Measurements from ENCODE around the gene CEP83.

CEP83 gene

GRCh38 chr12:94304566-94305061, 155.1 kb downstream of the CEP83 start:
- Histone ChIP-seq H3K27ac (no peak overlapping the region), H3K36me3 (replicated peaks) (no peaks in the 10 kb centered on the region), H3K27me3 (replicated peaks) (no peaks in the 10 kb centered on the region), H3K4me3 (ENCODE audit: low read depth, low read length) (no peak overlapping the region)
- DNase-seq: peak; percentile 60
- in situ Hi-C loops (cut with HindIII; ENCODE audit: low pct_ligation_motif_present, low sequenced_read_pairs): no loop called here
- no peak for TF ChIP-seq CTCF (IDR thresholded peaks at IDR 0.05; ENCODE audit: low read depth, low read length, missing control alignments)

DNA sequence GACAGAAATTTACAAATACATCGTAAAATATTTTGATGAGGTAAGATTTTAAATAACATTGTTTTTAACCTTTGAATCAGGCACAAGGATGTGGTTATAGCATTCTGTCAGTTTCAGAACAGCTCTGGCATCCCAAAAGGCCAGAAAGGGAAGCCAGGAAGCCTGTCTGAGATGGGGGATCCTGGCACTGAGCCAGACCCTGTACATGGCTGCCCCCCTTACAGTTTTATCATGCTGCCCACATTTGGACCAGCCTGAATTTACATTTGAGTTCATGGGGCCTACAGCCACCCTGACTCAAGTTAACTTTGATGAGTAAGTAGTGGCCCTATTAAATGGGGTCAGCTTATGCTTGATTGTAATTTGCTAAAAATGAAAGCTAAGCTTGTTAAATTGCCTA, 155.7 kb downstream of the CEP83 start:
- in situ Hi-C loops (cut with HindIII; ENCODE audit: low pct_ligation_motif_present, low sequenced_read_pairs): no loop called here
- Histone ChIP-seq H3K36me3 (replicated peaks) (no peaks in the 10 kb centered on the region), H3K4me3 (ENCODE audit: low read depth, low read length) (no peak overlapping the region), H3K27me3 (replicated peaks) (no peaks in the 10 kb centered on the region), H3K27ac (no peak overlapping the region)
- TF ChIP-seq CTCF (IDR thresholded peaks at IDR 0.05; ENCODE audit: low read depth, low read length, missing control alignments): no peak
- DNase-seq: no peak

DNA sequence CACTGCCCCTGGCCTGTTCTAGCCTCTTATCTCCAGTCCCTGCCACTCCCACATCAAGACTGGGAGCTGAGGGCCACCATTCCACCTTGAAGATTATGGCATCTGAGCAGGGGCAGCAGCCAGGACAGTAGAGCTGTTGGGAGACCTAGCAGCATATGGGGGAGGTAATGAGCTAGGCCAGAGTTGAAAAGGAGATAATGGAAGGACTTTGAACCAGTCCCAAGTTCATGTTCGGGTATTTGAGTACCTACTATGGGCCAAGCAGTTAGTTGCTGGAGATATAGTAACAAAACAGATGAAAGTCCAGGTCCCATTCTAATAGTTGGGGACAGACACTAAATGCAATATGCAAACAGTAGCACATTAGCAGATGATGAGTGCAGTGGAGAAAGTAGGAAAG, 159.8 kb downstream of the CEP83 start:
- Histone ChIP-seq H3K4me3 (ENCODE audit: low read depth, low read length) (no peak overlapping the region), H3K27ac (no peak overlapping the region), H3K27me3 (replicated peaks) (no peaks in the 10 kb centered on the region), H3K36me3 (replicated peaks) (no peaks in the 10 kb centered on the region)
- no peak for TF ChIP-seq CTCF (IDR thresholded peaks at IDR 0.05; ENCODE audit: low read depth, low read length, missing control alignments)
- no peak for DNase-seq
- in situ Hi-C loops (cut with HindIII; ENCODE audit: low pct_ligation_motif_present, low sequenced_read_pairs): no loop called here

- H3K36me3 ChIP-seq (replicated peaks): no peaks in the 10 kb centered on the region
- in situ Hi-C loops (cut with HindIII; ENCODE audit: low pct_ligation_motif_present, low sequenced_read_pairs): no loop called here
- no peak for TF ChIP-seq CTCF (IDR thresholded peaks at IDR 0.05; ENCODE audit: low read depth, low read length, missing control alignments)
Observed at GRCh38 chr12:94297876-94298505, 161.7 kb downstream of the CEP83 start.

GRCh38 chr12:94297096-94297699, 162.5 kb downstream of the CEP83 start:
- DNase-seq: no peak
- no peak for TF ChIP-seq CTCF (IDR thresholded peaks at IDR 0.05; ENCODE audit: low read depth, low read length, missing control alignments)
- Histone ChIP-seq H3K27me3 (replicated peaks) (no peaks in the 10 kb centered on the region), H3K27ac (no peak overlapping the region), H3K36me3 (replicated peaks) (no peaks in the 10 kb centered on the region), H3K4me3 (ENCODE audit: low read depth, low read length) (no peak overlapping the region)
- in situ Hi-C loops (cut with HindIII; ENCODE audit: low pct_ligation_motif_present, low sequenced_read_pairs): no loop called here

More at GRCh38 chr12:94297876-94298505, 161.7 kb downstream of the CEP83 start:
- H3K27ac ChIP-seq: no peak overlapping the region
- no peaks in the 10 kb centered on the region for H3K27me3 ChIP-seq (replicated peaks)
- H3K4me3 ChIP-seq (ENCODE audit: low read depth, low read length): no peak overlapping the region
- DNase-seq: no peak

All from brain microvascular endothelial cell (primary cell).